SU-DHL-6 (cell line): Measurements from ENCODE around the gene LEMD3.

ENCODE experiments used
- H2AFZ ChIP-seq: fragments of 200-600 bp; sonication (generic); 2 replicates; pipeline ENCODE4 v1.6.1; 2014; ENCODE audit warnings: low read depth, mild to moderate bottlenecking, moderate library complexity, mixed read lengths, antibody characterized with exemption, low read length; ENCODE audit not compliant: severe bottlenecking
- H3F3A ChIP-seq: fragments of 200-600 bp; shearing (Covaris generic); 2 replicates; pipeline ENCODE4 v1.6.0; 2016; ENCODE audit warnings: antibody characterized with exemption, mild to moderate bottlenecking; ENCODE audit not compliant: insufficient read depth
- H3K27ac ChIP-seq: fragments of 200-600 bp; sonication (generic); 2 replicates; pipeline ENCODE4 v1.5.1; 2016; ENCODE audit warnings: low read depth, mild to moderate bottlenecking, low read length, moderate library complexity, mixed read lengths
- H3K27me3 ChIP-seq: fragments of 200-600 bp; sonication (generic), shearing (Covaris generic); 2 replicates; pipeline ENCODE4 v1.6.0; 2014; ENCODE audit warnings: mild to moderate bottlenecking, low read length
- H3K36me3 ChIP-seq: fragments of 200-600 bp; sonication (generic); 2 replicates; pipeline ENCODE4 v1.6.1; 2014; ENCODE audit warnings: mild to moderate bottlenecking, low read length, mixed read lengths
- H3K4me2 ChIP-seq: fragments of 300-600, 200-600 bp; shearing (Covaris generic), sonication (generic); 2 replicates; pipeline ENCODE4 v1.6.0; 2014; ENCODE audit warnings: low read length, low read depth, mild to moderate bottlenecking; ENCODE audit not compliant: poor library complexity, severe bottlenecking
- H3K4me3 ChIP-seq: fragments of 200-600 bp; sonication (generic); 2 replicates; pipeline ENCODE4 v1.5.1; 2014; ENCODE audit warnings: antibody characterized with exemption, low read length, mild to moderate bottlenecking, mixed read lengths; ENCODE audit not compliant: insufficient read depth, poor library complexity, severe bottlenecking
- H3K79me2 ChIP-seq: fragments of 200-600 bp; sonication (generic); 2 replicates; pipeline ENCODE4 v1.6.1; 2014; ENCODE audit warnings: mild to moderate bottlenecking, low read length, moderate library complexity; ENCODE audit not compliant: insufficient read depth
- H3K9ac ChIP-seq: fragments of 200-600 bp; sonication (generic); 2 replicates; pipeline ENCODE4 v1.7.0; 2014; ENCODE audit warnings: mild to moderate bottlenecking, low read length
- H3K9me2 ChIP-seq: fragments of 200-600 bp; sonication (generic); replicated peaks from 2 replicates; pipeline ENCODE4 v1.6.1; 2014; ENCODE audit warnings: low read length; ENCODE audit not compliant: insufficient read depth
- H3K9me3 ChIP-seq: fragments of 200-600 bp; sonication (generic); 2 replicates; pipeline ENCODE4 v1.6.1; 2014; ENCODE audit warnings: low read length, mixed read lengths; ENCODE audit not compliant: insufficient read depth
- H4K20me1 ChIP-seq: fragments of 200-600 bp; sonication (generic); 2 replicates; pipeline ENCODE4 v1.6.1; 2014; ENCODE audit warnings: low read depth, mild to moderate bottlenecking, antibody characterized with exemption, low read length, moderate library complexity, mixed read lengths
- CTCF ChIP-seq: fragments of 200-600 bp; sonication (generic); IDR thresholded peaks from one replicate; pipeline ENCODE4 v1.5.1; 2017; ENCODE audit warnings: antibody characterized with exemption, mild to moderate bottlenecking, low read length, moderate library complexity; ENCODE audit not compliant: insufficient read depth, poor library complexity, severe bottlenecking
- EZH2phosphoT487 ChIP-seq: fragments of 200-600 bp; sonication (generic), shearing (Covaris generic); conservative IDR thresholded peaks from 2 replicates; pipeline ENCODE4 v1.6.1; 2018; ENCODE audit warnings: mild to moderate bottlenecking, antibody characterized with exemption, low read length, moderate library complexity, mixed read lengths

The LEMD3 gene

GRCh38 chr12:65248656-65249633 lies 79.6 kb downstream of the LEMD3 start:
- H3K36me3 ChIP-seq, result peaks cover 12% of the 10 kb centered on the region
- H3K27ac ChIP-seq, result no peak overlapping the region
- H3F3A ChIP-seq, result no peaks in the 10 kb centered on the region
- no peaks in the 10 kb centered on the region for H3K27me3 ChIP-seq
- H3K4me2 ChIP-seq, result no peak overlapping the region
- no peaks in the 10 kb centered on the region for H3K9me3 ChIP-seq
- no peak overlapping the region for H2AFZ ChIP-seq
- H3K79me2 ChIP-seq, result no peaks in the 10 kb centered on the region
- H4K20me1 ChIP-seq, result no peaks in the 10 kb centered on the region
- H3K9me2 ChIP-seq, result no peaks in the 10 kb centered on the region
- TF ChIP-seq EZH2phosphoT487, result no peak
- no peak for TF ChIP-seq CTCF
- no peak overlapping the region for H3K4me3 ChIP-seq
- no peak overlapping the region for H3K9ac ChIP-seq

GRCh38 chr12:65252515-65252914 lies 83.1 kb downstream of the LEMD3 start:
- Histone ChIP-seq H3F3A (no peaks in the 10 kb centered on the region), H3K9me3 (no peaks in the 10 kb centered on the region), H2AFZ (no peak overlapping the region), H3K9me2 (no peaks in the 10 kb centered on the region), H3K79me2 (no peaks in the 10 kb centered on the region), H3K4me3 (no peak overlapping the region), H3K4me2 (no peak overlapping the region), H3K27ac (no peak overlapping the region), H4K20me1 (no peaks in the 10 kb centered on the region), H3K36me3 (no peaks in the 10 kb centered on the region), H3K27me3 (no peaks in the 10 kb centered on the region), H3K9ac (no peak overlapping the region)
- TF ChIP-seq CTCF (no peak), EZH2phosphoT487 (no peak)

- Histone ChIP-seq H2AFZ (no peak overlapping the region), H3F3A (no peaks in the 10 kb centered on the region), H3K4me2 (no peak overlapping the region), H3K36me3 (no peaks in the 10 kb centered on the region), H3K9me2 (no peaks in the 10 kb centered on the region), H3K79me2 (no peaks in the 10 kb centered on the region), H3K9me3 (no peaks in the 10 kb centered on the region), H3K9ac (no peak overlapping the region), H3K27ac (no peak overlapping the region), H3K4me3 (no peak overlapping the region), H3K27me3 (no peaks in the 10 kb centered on the region), H4K20me1 (no peaks in the 10 kb centered on the region)
- TF ChIP-seq CTCF (no peak), EZH2phosphoT487 (no peak)
Observed at GRCh38 chr12:65257986-65258385, 88.6 kb downstream of the LEMD3 start.
